Muscle of leg (tissue), 11 donors: ENCODE measurements around the gene CNTNAP5. TPM values are rescaled to one million over a fixed set of nuclear protein-coding genes. Genes with fewer than 3 reads are reported as not detected.

Experiments used
- DNase-seq: peaks from one replicate; pipeline ENCODE4 v3.0.0; 2013
- H3K27ac ChIP-seq: one replicate; pipeline ENCODE4 v1.5.1; 2013; ENCODE audit warnings: mild to moderate bottlenecking, low read length, control low read depth
- H3K27me3 ChIP-seq: one replicate; pipeline ENCODE4 v1.6.1; 2013; ENCODE audit warnings: low read length; ENCODE audit not compliant: control insufficient read depth, insufficient read depth
- H3K36me3 ChIP-seq: one replicate; pipeline ENCODE4 v1.6.1; 2013; ENCODE audit warnings: low read length; ENCODE audit not compliant: control insufficient read depth, insufficient read depth
- H3K4me1 ChIP-seq: one replicate; pipeline ENCODE4 v1.6.1; 2013; ENCODE audit warnings: low read length; ENCODE audit not compliant: control insufficient read depth, insufficient read depth
- H3K4me3 ChIP-seq: one replicate; pipeline ENCODE4 v1.5.1; 2013; ENCODE audit warnings: low read length, control low read depth
- H3K9me3 ChIP-seq: replicated peaks from 2 replicates; pipeline ENCODE4 v1.6.1; 2013; ENCODE audit warnings: low read depth, low read length; ENCODE audit not compliant: control insufficient read depth
- WGBS: methylation state at CpG from one replicate; pipeline ENCODE4 v1.1.5; 2013; ENCODE audit warnings: missing lambda C conversion rate; ENCODE audit not compliant: insufficient coverage; 5-methylcytosine and 5-hydroxymethylcytosine counted together
- polyA plus RNA-seq, 8 donors: library from polyadenylated mRNA; unstranded; fragments of 120-200 nt; gene quantifications; one replicate each; pipeline versions ENCODE4 v1.2.1 to v1.2.3, GENCODE V29; 2013; ENCODE audit warnings: inconsistent platforms in 1 of 8, low replicate concordance in 1 of 8; ENCODE audit not compliant: insufficient read length in 8 of 8, insufficient read depth in 1 of 8
- total RNA-seq: library from RNA; stranded (reverse); fragments of 120-200 nt; gene quantifications from one replicate; pipeline ENCODE4 v1.2.4, GENCODE V29; 2013

CNTNAP5 gene
- total and polyA plus RNA-seq, 9 donors: 0.08 to 0.75 (median 0.16) TPM

GRCh38 chr2:124092651-124093050, 67.6 kb downstream of the CNTNAP5 start:
- Histone ChIP-seq H3K27ac (no peak overlapping the region), H3K4me1 (no peaks in the 10 kb centered on the region), H3K9me3 (peaks cover 3% of the 10 kb centered on the region), H3K27me3 (no peaks in the 10 kb centered on the region), H3K36me3 (no peaks in the 10 kb centered on the region), H3K4me3 (no peak overlapping the region)
- no CpG with 5 or more reads among the region's 2 CpGs for WGBS
- DNase-seq: no peak

GRCh38 chr2:124104914-124105313, 79.8 kb downstream of the CNTNAP5 start:
- Histone ChIP-seq H3K27ac (no peak overlapping the region), H3K4me3 (no peak overlapping the region), H3K36me3 (no peaks in the 10 kb centered on the region), H3K4me1 (no peaks in the 10 kb centered on the region), H3K9me3 (no peaks in the 10 kb centered on the region), H3K27me3 (no peaks in the 10 kb centered on the region)
- no peak for DNase-seq
- 75% methylated on average over 1 of the region's 1 CpG for WGBS

GRCh38 chr2:124112206-124112605, 87.1 kb downstream of the CNTNAP5 start:
- Histone ChIP-seq H3K9me3 (no peaks in the 10 kb centered on the region), H3K36me3 (no peaks in the 10 kb centered on the region), H3K4me3 (no peak overlapping the region), H3K27ac (no peak overlapping the region), H3K4me1 (no peaks in the 10 kb centered on the region), H3K27me3 (no peaks in the 10 kb centered on the region)
- no peak for DNase-seq

- DNase-seq: no peak
- H3K9me3 ChIP-seq: no peaks in the 10 kb centered on the region
- H3K27me3 ChIP-seq: no peaks in the 10 kb centered on the region
- H3K36me3 ChIP-seq: no peaks in the 10 kb centered on the region
- no CpG with 5 or more reads among the region's 2 CpGs for WGBS
- H3K4me1 ChIP-seq: no peaks in the 10 kb centered on the region
- H3K27ac ChIP-seq: no peak overlapping the region
- no peak overlapping the region for H3K4me3 ChIP-seq
These were observed 87.9 kb downstream of the CNTNAP5 start for GRCh38 chr2:124112966-124113365.

GRCh38 chr2:124120246-124120645, 95.2 kb downstream of the CNTNAP5 start:
- no peak overlapping the region for H3K4me3 ChIP-seq
- DNase-seq: no peak

GRCh38 chr2:124121106-124121505, 96.0 kb downstream of the CNTNAP5 start:
- WGBS: 20% methylated on average over 1 of the region's 5 CpGs
- H3K4me1 ChIP-seq: no peaks in the 10 kb centered on the region
- no peak overlapping the region for H3K27ac ChIP-seq
- H3K9me3 ChIP-seq: no peaks in the 10 kb centered on the region
- DNase-seq: no peak
- H3K27me3 ChIP-seq: no peaks in the 10 kb centered on the region
- H3K4me3 ChIP-seq: no peak overlapping the region
- H3K36me3 ChIP-seq: no peaks in the 10 kb centered on the region

More at GRCh38 chr2:124120246-124120645, 95.2 kb downstream of the CNTNAP5 start:
- no peak overlapping the region for H3K27ac ChIP-seq
- H3K27me3 ChIP-seq: no peaks in the 10 kb centered on the region
- no peaks in the 10 kb centered on the region for H3K4me1 ChIP-seq
- H3K9me3 ChIP-seq: no peaks in the 10 kb centered on the region
- no peaks in the 10 kb centered on the region for H3K36me3 ChIP-seq
- no CpG with 5 or more reads among the region's 1 CpG for WGBS

GRCh38 chr2:124121760-124122275, 96.7 kb downstream of the CNTNAP5 start:
- Histone ChIP-seq H3K4me1 (no peaks in the 10 kb centered on the region), H3K27ac (no peak overlapping the region), H3K36me3 (no peaks in the 10 kb centered on the region), H3K9me3 (no peaks in the 10 kb centered on the region), H3K4me3 (no peak overlapping the region), H3K27me3 (no peaks in the 10 kb centered on the region)
- no CpG with 5 or more reads among the region's 3 CpGs for WGBS
- DNase-seq: no peak

- no peak for DNase-seq
- H3K4me1 ChIP-seq: no peaks in the 10 kb centered on the region
- no peaks in the 10 kb centered on the region for H3K36me3 ChIP-seq
- H3K27ac ChIP-seq: no peak overlapping the region
- WGBS: no CpG with 5 or more reads among the region's 1 CpG
- H3K9me3 ChIP-seq: no peaks in the 10 kb centered on the region
- H3K27me3 ChIP-seq: no peaks in the 10 kb centered on the region
- no peak overlapping the region for H3K4me3 ChIP-seq
These were observed 97.3 kb downstream of the CNTNAP5 start for GRCh38 chr2:124122340-124122739.

- Histone ChIP-seq H3K9me3 (no peaks in the 10 kb centered on the region), H3K4me1 (no peaks in the 10 kb centered on the region), H3K4me3 (no peak overlapping the region), H3K27ac (no peak overlapping the region), H3K27me3 (no peaks in the 10 kb centered on the region), H3K36me3 (no peaks in the 10 kb centered on the region)
- DNase-seq: no peak
- 34% methylated on average over 3 of the region's 5 CpGs for WGBS
These were observed 106.2 kb downstream of the CNTNAP5 start for GRCh38 chr2:124131276-124131675.

GRCh38 chr2:124136110-124136509, 111.0 kb downstream of the CNTNAP5 start:
- no peaks in the 10 kb centered on the region for H3K27me3 ChIP-seq
- H3K4me1 ChIP-seq: no peaks in the 10 kb centered on the region
- DNase-seq: no peak
- no peak overlapping the region for H3K27ac ChIP-seq
- H3K4me3 ChIP-seq: no peak overlapping the region
- peaks cover 2% of the 10 kb centered on the region for H3K9me3 ChIP-seq
- no CpG with 5 or more reads among the region's 1 CpG for WGBS
- H3K36me3 ChIP-seq: no peaks in the 10 kb centered on the region

- H3K27ac ChIP-seq: no peak overlapping the region
- peaks cover 2% of the 10 kb centered on the region for H3K9me3 ChIP-seq
- no peak overlapping the region for H3K4me3 ChIP-seq
- no CpG with 5 or more reads among the region's 3 CpGs for WGBS
- H3K36me3 ChIP-seq: no peaks in the 10 kb centered on the region
- no peak for DNase-seq
- no peaks in the 10 kb centered on the region for H3K4me1 ChIP-seq
- H3K27me3 ChIP-seq: no peaks in the 10 kb centered on the region
These were observed 113.0 kb downstream of the CNTNAP5 start for GRCh38 chr2:124138076-124138475.
